VCaP (cell line): ENCODE results near the gene ALKBH5.

Source experiments
- H3K27ac ChIP-seq: fragments of 450-650 bp; 2 replicates; pipeline ENCODE4 v1.5.1; 2017
- CTCF ChIP-seq: fragments of 450-650 bp; conservative IDR thresholded peaks from 2 replicates; pipeline ENCODE4 v1.5.1; 2017; ENCODE audit warnings: mild to moderate bottlenecking, moderate library complexity

ALKBH5 gene

GRCh38 chr17:18140648-18141047 is 43.0 kb upstream of the ALKBH5 start:
- TF ChIP-seq CTCF: no peak
- H3K27ac ChIP-seq: no peak overlapping the region

- peak; percentile 79 for TF ChIP-seq CTCF
- H3K27ac ChIP-seq: no peak overlapping the region
These were observed 42.3 kb upstream of the ALKBH5 start for GRCh38 chr17:18141210-18141803.

- no peak for TF ChIP-seq CTCF
- H3K27ac ChIP-seq: no peak overlapping the region
These were observed 41.2 kb upstream of the ALKBH5 start for GRCh38 chr17:18142417-18142816.

GRCh38 chr17:18143044-18143936 is 40.3 kb upstream of the ALKBH5 start:
- TF ChIP-seq CTCF: no peak
- no peak overlapping the region for H3K27ac ChIP-seq

GRCh38 chr17:18144261-18144660 is 39.4 kb upstream of the ALKBH5 start:
- H3K27ac ChIP-seq: no peak overlapping the region
- no peak for TF ChIP-seq CTCF

GRCh38 chr17:18144855-18145254 is 38.8 kb upstream of the ALKBH5 start:
- no peak overlapping the region for H3K27ac ChIP-seq
- no peak for TF ChIP-seq CTCF

GRCh38 chr17:18145811-18146210 is 37.8 kb upstream of the ALKBH5 start:
- TF ChIP-seq CTCF: no peak
- no peak overlapping the region for H3K27ac ChIP-seq
